Body of pancreas (tissue), 4 donors: Measurements from ENCODE around the gene HES7.
A peak's percentile ranks its signal among the peaks of the same experiment; 100 is the strongest.

Experiments
- POLR2A ChIP-seq, 3 donors: fragments of 450-650 bp; IDR thresholded peaks; one replicate each; pipeline ENCODE4 v1.6.1; 2016; ENCODE audit warnings: antibody characterized with exemption in 3 of 3, mild to moderate bottlenecking in 2 of 3
- TF ChIP-seq, protein P1 (sequence below), 7 experiments: fragments of 450-650 bp in 4 of 7; fragments of 200-600 bp in 3 of 7; sonication (generic) in 3 of 7; IDR thresholded peaks; one replicate each; pipeline ENCODE4 v1.5.1; 2016 to 2019; ENCODE audit warnings: antibody characterized with exemption in 7 of 7

DNA sequence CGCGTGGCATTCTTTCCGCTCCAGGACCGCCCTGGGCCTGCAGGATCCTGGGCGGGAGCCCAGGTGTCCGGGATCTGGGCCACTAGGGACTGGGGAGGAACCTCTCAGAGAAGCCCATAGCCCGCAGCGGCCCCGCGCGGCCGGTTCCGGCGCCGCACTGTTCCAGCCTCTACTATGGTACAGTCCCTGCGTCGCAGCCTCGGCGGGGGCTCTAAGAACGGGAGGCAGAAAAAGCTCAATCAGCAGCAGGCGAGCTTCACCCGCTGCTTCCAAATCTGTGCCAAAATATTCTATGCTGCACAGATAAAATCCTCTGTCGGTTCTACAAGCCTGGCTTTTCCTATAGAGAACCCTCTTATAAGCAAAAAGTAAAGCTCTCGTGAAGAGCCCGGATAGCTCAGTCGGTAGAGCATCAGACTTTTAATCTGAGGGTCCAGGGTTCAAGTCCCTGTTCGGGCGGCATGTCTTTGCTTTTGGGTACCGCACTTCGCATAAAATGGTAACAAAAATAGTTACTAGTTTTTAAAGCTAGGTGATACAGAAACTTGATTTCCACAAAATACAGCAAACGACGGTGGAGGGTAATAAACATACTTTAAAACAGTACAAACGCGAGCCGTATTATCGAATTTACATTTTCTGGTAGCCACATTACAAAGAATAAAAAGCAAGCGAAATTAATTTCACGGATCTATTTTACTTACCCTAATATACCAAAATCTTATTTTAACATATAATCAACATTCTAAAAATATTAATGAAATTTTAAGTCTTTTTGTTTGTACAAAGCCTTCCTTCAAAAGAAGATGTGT, 4.9 kb downstream of the HES7 start:
- TF ChIP-seq, protein P1, sequence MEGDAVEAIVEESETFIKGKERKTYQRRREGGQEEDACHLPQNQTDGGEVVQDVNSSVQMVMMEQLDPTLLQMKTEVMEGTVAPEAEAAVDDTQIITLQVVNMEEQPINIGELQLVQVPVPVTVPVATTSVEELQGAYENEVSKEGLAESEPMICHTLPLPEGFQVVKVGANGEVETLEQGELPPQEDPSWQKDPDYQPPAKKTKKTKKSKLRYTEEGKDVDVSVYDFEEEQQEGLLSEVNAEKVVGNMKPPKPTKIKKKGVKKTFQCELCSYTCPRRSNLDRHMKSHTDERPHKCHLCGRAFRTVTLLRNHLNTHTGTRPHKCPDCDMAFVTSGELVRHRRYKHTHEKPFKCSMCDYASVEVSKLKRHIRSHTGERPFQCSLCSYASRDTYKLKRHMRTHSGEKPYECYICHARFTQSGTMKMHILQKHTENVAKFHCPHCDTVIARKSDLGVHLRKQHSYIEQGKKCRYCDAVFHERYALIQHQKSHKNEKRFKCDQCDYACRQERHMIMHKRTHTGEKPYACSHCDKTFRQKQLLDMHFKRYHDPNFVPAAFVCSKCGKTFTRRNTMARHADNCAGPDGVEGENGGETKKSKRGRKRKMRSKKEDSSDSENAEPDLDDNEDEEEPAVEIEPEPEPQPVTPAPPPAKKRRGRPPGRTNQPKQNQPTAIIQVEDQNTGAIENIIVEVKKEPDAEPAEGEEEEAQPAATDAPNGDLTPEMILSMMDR (IDR thresholded peaks at IDR 0.05), result peak; percentile 72 to 92 (median 86)
- TF ChIP-seq POLR2A (IDR thresholded peaks at IDR 0.05), result peak in 1 of 3 donors; percentile 10
